HL-60 (cell line): ENCODE data around the gene GABRA6.

ENCODE experiments used
- DNase-seq, 2 experiments: peaks; one replicate each; pipeline ENCODE4 v3.0.0-alpha.2; 2010 to 2020; ENCODE audit warnings: low read depth in 1 of 2, low spot score in 1 of 2
- H3K27ac ChIP-seq: fragments of 250-450 bp; sonication (Bioruptor Pico); replicated peaks from 2 replicates; pipeline ENCODE4 v1.5.1; 2020; ENCODE audit warnings: mild to moderate bottlenecking, moderate library complexity
- H3K27me3 ChIP-seq: fragments of 250-450 bp; sonication (Bioruptor Pico); 2 replicates; pipeline ENCODE4 v1.5.1; 2021; ENCODE audit warnings: mild to moderate bottlenecking, moderate library complexity; ENCODE audit not compliant: insufficient read depth, poor library complexity, severe bottlenecking
- H3K4me3 ChIP-seq: replicated peaks from 2 replicates; pipeline ENCODE4 v1.5.1; 2011; ENCODE audit warnings: mild to moderate bottlenecking, control low read depth, low read length; ENCODE audit not compliant: insufficient read depth
- GABPA ChIP-seq: IDR thresholded peaks from 2 replicates; pipeline ENCODE4 v1.6.1; 2012; ENCODE audit warnings: low read depth
- POLR2AphosphoS5 ChIP-seq: IDR thresholded peaks from 2 replicates; pipeline ENCODE4 v1.6.1; 2012; ENCODE audit warnings: low read depth
- REST ChIP-seq: IDR thresholded peaks from 2 replicates; pipeline ENCODE4 v1.6.1; 2012; ENCODE audit warnings: low read depth; ENCODE audit not compliant: insufficient replicate concordance
- SPI1 ChIP-seq: IDR thresholded peaks from 2 replicates; pipeline ENCODE4 v1.6.1; 2012; ENCODE audit warnings: low read depth, mild to moderate bottlenecking, borderline replicate concordance
- TF ChIP-seq, protein P1 (sequence below): IDR thresholded peaks from one replicate; pipeline ENCODE4 v1.5.1; 2011; ENCODE audit warnings: low read length, control low read depth, inconsistent platforms; ENCODE audit not compliant: insufficient read depth

GABRA6 gene

GRCh38 chr5:161709239-161709638 is 23.7 kb downstream of the GABRA6 start:
- no peaks in the 10 kb centered on the region for H3K27me3 ChIP-seq
- no peak for DNase-seq
- H3K4me3 ChIP-seq, result no peak overlapping the region
- no peak overlapping the region for H3K27ac ChIP-seq
- TF ChIP-seq, protein P1, sequence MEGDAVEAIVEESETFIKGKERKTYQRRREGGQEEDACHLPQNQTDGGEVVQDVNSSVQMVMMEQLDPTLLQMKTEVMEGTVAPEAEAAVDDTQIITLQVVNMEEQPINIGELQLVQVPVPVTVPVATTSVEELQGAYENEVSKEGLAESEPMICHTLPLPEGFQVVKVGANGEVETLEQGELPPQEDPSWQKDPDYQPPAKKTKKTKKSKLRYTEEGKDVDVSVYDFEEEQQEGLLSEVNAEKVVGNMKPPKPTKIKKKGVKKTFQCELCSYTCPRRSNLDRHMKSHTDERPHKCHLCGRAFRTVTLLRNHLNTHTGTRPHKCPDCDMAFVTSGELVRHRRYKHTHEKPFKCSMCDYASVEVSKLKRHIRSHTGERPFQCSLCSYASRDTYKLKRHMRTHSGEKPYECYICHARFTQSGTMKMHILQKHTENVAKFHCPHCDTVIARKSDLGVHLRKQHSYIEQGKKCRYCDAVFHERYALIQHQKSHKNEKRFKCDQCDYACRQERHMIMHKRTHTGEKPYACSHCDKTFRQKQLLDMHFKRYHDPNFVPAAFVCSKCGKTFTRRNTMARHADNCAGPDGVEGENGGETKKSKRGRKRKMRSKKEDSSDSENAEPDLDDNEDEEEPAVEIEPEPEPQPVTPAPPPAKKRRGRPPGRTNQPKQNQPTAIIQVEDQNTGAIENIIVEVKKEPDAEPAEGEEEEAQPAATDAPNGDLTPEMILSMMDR, result no peak
- TF ChIP-seq SPI1 (no peak), REST (no peak), POLR2AphosphoS5 (no peak), GABPA (no peak)

DNA sequence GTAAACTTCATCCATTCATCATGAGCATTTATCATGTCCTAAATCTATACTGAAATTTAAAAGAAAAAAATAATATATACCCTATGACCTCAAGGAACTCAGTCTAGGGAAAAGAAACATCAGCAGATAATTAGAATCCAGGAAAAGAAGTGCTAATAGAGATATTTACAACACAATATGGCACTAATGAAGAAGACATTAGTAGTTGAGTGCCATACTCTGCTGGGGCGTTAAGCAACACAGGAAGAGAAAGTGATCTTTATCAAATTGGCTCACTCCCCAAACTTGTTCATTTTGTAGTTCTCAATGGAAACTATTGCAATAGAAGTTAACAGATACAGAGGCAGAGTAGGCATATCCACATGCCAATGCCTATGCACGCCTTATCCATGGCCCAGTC is 27.5 kb downstream of the GABRA6 start:
- H3K27ac ChIP-seq, result no peak overlapping the region
- TF ChIP-seq, protein P1, result no peak
- no peak for TF ChIP-seq GABPA
- TF ChIP-seq POLR2AphosphoS5, result no peak
- no peak for TF ChIP-seq REST
- TF ChIP-seq SPI1, result no peak
- no peaks in the 10 kb centered on the region for H3K27me3 ChIP-seq
- DNase-seq, result no peak
- H3K4me3 ChIP-seq, result no peak overlapping the region

GRCh38 chr5:161719157-161719556 is 33.6 kb downstream of the GABRA6 start:
- no peak for TF ChIP-seq REST
- TF ChIP-seq, protein P1, result no peak
- TF ChIP-seq POLR2AphosphoS5, result no peak
- no peak for TF ChIP-seq GABPA
- no peak for TF ChIP-seq SPI1
- H3K27me3 ChIP-seq, result no peaks in the 10 kb centered on the region
- no peak overlapping the region for H3K27ac ChIP-seq
- no peak for DNase-seq
- H3K4me3 ChIP-seq, result no peak overlapping the region
